CD4-positive, alpha-beta T cell treated with Interleukin-21 for 1 hour (primary cell): ENCODE measurements around the gene ARL8A.
"Not testable (repeated sequence)": the region's sequence is repeated elsewhere in the genome, so short reads cannot be mapped to it uniquely, and the experiment has no call there.

Experiments used
- DNase-seq: peaks from one replicate; pipeline ENCODE4 v3.0.0-alpha.2; 2020

ARL8A gene

GRCh38 chr1:202172015-202172355, 27.4 kb upstream of the ARL8A start:
- no peak for DNase-seq

GRCh38 chr1:202171292-202172014, 26.9 kb upstream of the ARL8A start:
- no peak for DNase-seq

- no peak for DNase-seq
Measured at GRCh38 chr1:202170726-202171125, 26.2 kb upstream of the ARL8A start.

- no peak for DNase-seq
Measured at GRCh38 chr1:202168861-202169260, 24.3 kb upstream of the ARL8A start.

DNA sequence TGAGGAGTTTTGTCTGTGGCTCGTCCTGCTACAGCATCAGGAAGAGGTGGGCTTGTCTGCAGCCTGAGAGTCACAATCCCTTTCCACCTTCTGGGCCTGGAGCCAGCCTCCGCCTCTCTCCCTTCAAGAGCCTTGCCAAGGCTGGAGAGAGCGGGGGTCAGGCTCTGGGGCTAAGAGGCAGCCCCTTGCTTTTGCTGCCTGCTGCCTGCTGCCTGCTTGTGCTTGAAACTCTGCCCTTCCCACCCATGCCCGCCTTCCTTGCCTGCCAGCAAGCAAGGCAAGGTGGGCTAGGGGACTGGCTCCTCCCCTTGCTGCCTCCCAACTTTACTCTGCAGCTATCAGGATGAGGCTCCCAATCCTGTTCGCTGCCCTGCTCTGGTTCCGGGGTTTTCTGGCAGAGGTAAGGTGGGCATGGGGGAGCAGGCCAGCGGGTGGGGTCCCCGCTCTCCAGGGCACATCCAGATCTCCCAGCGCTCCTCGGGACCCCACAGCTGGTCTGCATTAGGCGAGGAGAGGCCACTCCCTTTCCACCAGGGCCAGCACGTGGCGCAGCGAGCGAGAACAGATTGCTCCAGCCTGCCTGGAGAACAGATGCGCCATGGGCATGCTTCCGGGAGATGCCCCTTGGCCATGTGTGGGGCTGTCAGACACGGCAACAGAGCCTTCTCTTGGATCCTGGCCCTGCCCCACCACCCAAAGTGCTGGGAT, 23.3 kb upstream of the ARL8A start:
- DNase-seq: no peak

- DNase-seq: not testable (repeated sequence)
Measured at GRCh38 chr1:202167054-202167453, 22.5 kb upstream of the ARL8A start.

- no peak for DNase-seq
Measured at GRCh38 chr1:202165942-202166843, 21.7 kb upstream of the ARL8A start.

- no peak for DNase-seq
Measured at GRCh38 chr1:202165267-202165941, 20.9 kb upstream of the ARL8A start.

GRCh38 chr1:202164271-202165037, 19.9 kb upstream of the ARL8A start:
- DNase-seq: peak; percentile 84

DNA sequence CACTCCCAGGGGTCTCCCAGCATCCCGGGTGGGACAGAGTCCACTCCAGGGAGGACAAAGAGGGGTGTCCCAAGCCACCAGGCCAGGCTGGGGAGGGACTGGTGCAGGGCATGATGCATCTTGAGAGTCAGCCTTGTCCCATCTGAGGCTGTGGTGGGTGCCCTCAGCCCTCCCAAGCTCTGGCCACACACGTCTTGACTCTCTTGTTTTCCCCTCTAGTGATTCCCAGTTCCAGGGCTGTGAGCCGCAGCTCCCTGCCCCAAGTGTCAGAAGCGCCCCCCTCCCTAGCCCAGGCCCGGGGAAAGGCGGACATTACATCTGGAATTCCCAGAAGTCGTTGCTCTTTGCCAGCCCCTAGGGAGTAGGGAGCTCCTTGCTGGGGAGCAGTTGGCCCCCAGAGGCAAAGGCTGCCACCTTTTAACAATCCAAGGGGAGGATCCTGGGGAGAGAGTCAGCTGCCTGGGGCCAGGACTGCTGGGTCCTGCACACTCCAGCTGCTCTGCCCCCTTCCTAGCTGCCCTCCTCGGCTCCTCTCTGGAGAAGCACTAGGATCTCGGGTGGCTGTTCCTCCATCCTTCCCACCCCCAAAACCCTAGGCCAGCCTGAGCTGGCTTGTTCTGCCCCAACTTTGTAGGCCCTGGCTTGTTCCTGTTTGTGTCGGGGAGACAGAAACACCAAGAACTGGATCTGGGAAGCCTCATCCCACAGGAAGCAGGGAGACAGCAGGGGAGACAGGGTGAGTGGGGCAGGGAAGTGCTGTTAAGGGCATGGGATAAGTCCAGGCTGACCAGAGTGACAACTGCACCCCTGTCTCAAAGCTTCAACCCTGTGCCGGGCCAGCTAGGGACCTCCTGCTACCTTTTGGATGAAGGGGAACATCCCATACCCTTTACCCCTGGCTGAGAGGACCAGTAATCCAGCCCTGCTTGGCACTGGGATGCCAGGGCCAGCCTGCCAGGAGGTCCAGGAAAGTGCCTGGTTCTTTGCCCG, 19.0 kb upstream of the ARL8A start:
- DNase-seq: no peak

- peak; percentile 51 for DNase-seq
Measured at GRCh38 chr1:202162418-202163280, 18.1 kb upstream of the ARL8A start.

GRCh38 chr1:202162047-202162417, 17.5 kb upstream of the ARL8A start:
- DNase-seq: peak; percentile 64

DNA sequence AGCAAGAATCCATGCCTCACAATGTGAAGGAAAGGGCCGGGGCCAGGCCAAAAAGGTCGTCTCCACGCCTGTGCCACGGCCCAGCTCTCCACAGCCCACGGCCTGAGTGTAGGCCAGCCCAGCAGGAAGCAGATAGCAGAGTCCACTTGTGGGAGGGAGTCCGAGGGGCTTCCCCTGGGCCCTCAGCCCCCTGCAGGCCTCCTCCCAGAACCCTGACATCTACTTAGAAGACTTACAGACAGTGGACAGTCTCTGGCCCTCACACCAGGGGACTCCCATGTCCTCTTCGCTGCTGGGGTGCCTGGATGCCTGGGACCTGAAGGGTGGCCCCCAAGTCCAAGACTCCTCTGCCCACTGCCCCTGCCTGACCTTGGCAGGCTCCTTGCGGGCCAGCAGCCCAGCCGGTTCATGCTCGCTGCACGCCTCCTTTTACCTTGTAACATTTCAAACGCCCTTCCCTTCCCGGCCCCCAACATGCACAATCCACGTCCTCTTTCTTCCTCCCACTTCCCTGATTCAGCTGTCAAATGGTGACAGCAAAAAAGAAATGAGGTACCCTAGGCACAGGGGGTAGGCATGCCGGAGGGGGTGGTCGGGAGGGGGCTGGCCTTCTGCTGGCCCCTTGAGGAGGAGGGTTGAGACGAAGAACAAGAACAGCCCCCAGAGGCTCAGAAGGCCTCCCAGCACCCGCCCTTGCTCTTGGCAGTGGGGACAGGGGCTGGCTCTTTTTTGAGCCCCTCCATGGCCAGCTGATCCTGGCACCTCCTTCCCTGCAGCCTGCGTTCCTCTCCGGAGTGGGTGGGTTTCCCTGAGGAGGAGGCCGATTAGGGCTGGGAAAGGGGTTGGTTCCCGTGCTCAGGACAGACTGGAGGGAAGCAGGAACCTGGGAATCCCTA, 16.9 kb upstream of the ARL8A start:
- no peak for DNase-seq

DNA sequence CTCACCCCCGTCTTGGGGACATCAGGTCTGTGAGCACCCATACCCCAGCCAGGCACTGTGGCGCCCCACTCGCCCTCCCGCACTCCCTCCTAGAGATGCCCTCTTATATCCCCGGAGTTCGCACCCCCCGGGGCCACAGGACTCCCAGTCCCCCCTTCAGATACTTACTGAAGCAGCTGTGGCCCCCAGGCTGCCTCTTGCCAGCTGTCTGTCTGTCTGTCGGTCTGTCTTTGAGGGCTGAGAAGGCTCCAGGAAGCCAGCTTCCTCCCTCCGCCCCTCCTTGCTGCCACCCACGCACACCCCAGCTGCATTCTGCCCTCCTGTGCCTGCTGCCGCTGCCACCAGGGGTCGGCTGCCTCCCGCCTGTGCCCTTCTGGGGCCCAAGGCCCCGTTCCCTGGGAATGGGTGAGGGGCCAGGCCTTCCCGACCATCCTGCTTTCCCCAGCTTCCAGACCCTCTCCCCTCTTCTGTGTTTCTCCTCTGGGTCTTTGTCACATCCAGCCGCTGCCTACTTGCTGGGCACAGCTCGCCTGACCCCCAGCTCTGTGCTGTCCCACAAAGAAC, 15.9 kb upstream of the ARL8A start, which contains the start of gene PTPN7:
TSS of gene PTPN7 (minus strand) at position 226 of the 564 bp plus-strand sequence. CDS start 1,200 bp downstream, outside the sequence.
- peak; percentile 82 for DNase-seq

DNA sequence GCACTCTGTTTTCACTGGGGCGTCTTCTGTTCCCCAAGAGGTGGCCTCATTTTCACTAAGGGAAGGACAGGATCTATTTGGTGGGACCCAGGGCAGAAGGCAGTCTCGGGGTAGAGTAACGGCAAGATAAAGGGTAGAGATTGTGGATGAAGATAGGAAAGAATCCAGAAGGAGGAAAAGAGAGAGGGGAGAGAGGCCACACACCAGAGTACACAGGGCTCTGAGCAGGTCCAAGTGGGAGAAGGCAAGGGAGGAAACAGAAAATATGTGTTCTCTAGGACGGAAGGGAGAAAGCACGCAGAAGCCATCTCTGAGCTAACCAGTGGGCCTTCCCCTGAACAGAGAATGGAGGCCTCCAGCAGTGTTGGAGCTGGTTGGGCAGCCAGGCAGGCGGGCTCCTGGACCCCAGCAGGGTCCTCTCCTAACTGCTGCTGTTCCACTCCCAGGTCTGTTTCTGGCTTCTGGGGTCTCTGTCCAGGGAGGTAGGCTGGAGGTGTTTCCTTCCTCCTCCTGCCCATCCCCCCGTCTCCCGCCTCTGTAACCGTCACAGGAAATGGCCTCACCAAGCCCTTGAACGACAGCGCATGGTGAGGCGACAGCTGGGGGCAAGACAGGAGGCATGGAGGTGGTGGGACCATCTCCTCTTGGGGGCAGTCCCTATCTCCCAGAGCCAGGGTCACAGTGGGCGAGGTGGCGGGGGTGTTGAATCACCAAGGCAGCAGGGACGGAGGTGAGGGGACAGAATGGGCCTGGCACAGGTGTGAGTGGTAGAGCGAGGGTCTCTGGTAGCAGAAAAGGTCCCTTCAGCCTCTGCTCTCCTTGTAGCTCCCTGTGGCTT, 15.2 kb upstream of the ARL8A start:
- DNase-seq: peak; percentile 68

DNA sequence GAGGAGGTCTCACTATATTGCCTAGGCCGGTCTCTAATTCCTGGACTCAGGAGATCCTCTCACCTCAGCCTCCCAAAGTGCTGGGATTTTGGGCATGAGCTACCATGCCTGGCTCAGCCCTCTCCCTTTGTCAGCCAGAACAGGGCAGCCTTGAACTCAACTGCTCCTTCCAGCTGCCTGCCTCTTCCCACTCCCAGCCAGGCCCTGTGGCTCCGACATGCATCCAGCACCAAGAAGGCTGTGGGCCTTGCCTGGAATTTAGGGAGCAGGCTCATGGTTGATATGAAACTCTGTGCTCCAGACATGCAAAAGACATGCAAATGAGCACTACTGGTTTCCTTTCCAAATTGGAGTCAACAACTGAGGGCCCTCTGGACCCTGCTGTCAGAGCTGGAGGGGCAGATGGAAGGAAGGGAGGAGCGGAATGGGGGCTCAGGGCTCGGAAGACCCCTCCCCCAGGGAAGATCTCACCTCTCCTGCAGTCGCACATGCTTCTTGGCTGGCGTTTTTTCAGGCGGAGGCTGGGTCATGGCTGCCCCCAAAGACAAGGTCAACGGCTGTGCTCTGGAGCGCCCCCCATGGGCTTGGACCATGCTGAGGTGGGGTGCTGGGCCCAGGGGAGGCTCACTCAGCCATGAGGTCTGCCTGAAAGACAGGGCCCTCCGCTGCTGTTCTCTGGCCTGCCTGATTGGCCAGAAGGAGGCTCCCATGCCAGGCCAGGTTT, 14.4 kb upstream of the ARL8A start:
- no peak for DNase-seq

GRCh38 chr1:202157945-202158344, 13.4 kb upstream of the ARL8A start:
- no peak for DNase-seq
